HG03095 (cell line): ENCODE data around the gene GNB5.

Experiments
- ATAC-seq: cut with Tn5 transposase; IDR thresholded peaks from one replicate; pipeline ENCODE4 v1.9.1; 2021; ENCODE audit warnings: moderate library complexity; ENCODE audit not compliant: unreplicated experiment

Gene GNB5

GRCh38 chr15:52071570-52071969 lies 119.6 kb downstream of the GNB5 start:
- ATAC-seq, result no peak

- ATAC-seq, result no peak
These were observed 121.6 kb downstream of the GNB5 start for GRCh38 chr15:52069559-52069958.

GRCh38 chr15:52068004-52068615 lies 123.1 kb downstream of the GNB5 start:
- no peak for ATAC-seq

GRCh38 chr15:52067545-52067926 lies 123.7 kb downstream of the GNB5 start:
- ATAC-seq, result no peak

- ATAC-seq, result no peak
These were observed 124.2 kb downstream of the GNB5 start for GRCh38 chr15:52066842-52067544.
